Measurements from ENCODE around the gene EPHA3.

Gene EPHA3

GRCh38 chr3:89289574-89290190 lies 182.3 kb downstream of the EPHA3 start:
- no peaks in the 10 kb centered on the region for H3K36me3 ChIP-seq (ENCODE audit: insufficient read depth, low read length)
- no peaks in the 10 kb centered on the region for H3K4me1 ChIP-seq (ENCODE audit: insufficient read depth, low read length)
- no peak overlapping the region for H3K4me3 ChIP-seq (ENCODE audit: low read depth in 1 of 2, low read length in 2 of 2)
- no peak overlapping the region for H3K27ac ChIP-seq (ENCODE audit: low read depth, low read length)
- no peaks in the 10 kb centered on the region for H3K27me3 ChIP-seq (ENCODE audit: control insufficient read depth in 1 of 2, insufficient read depth in 2 of 2, low read length in 2 of 2)
- no peaks in the 10 kb centered on the region for H3K9me3 ChIP-seq (ENCODE audit: low read length)
- H3K9ac ChIP-seq (ENCODE audit: low read length): no peak overlapping the region

DNA sequence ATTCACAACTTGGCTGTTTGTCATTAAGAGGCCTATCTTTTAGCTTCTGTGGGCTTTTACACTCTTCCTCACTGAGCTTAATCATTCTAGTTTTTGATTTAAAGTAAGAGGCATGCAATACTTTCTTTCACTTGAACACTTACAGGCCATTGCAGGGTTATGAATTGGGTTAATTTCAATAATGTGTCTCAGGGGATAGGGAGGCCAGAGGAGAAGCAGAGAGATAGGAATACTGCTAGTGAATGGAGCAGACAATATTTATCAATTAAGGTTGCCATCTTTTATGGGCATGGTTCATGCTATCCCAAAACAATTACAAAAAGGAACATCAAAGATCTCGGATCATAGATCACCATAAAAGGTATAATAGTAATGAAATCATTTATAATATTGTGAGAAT lies 189.8 kb downstream of the EPHA3 start:
- no peak overlapping the region for H3K9ac ChIP-seq (ENCODE audit: low read length)
- H3K4me1 ChIP-seq (ENCODE audit: insufficient read depth, low read length): no peaks in the 10 kb centered on the region
- no peaks in the 10 kb centered on the region for H3K36me3 ChIP-seq (ENCODE audit: insufficient read depth, low read length)
- H3K4me3 ChIP-seq (ENCODE audit: low read depth in 1 of 2, low read length in 2 of 2): no peak overlapping the region
- no peaks in the 10 kb centered on the region for H3K9me3 ChIP-seq (ENCODE audit: low read length)
- H3K27ac ChIP-seq (ENCODE audit: low read depth, low read length): no peak overlapping the region
- no peaks in the 10 kb centered on the region for H3K27me3 ChIP-seq (ENCODE audit: control insufficient read depth in 1 of 2, insufficient read depth in 2 of 2, low read length in 2 of 2)

GRCh38 chr3:89300526-89300925 lies 193.1 kb downstream of the EPHA3 start:
- no peaks in the 10 kb centered on the region for H3K27me3 ChIP-seq (ENCODE audit: control insufficient read depth in 1 of 2, insufficient read depth in 2 of 2, low read length in 2 of 2)
- H3K4me3 ChIP-seq (ENCODE audit: low read depth in 1 of 2, low read length in 2 of 2): no peak overlapping the region
- H3K9me3 ChIP-seq (ENCODE audit: low read length): no peaks in the 10 kb centered on the region
- no peaks in the 10 kb centered on the region for H3K4me1 ChIP-seq (ENCODE audit: insufficient read depth, low read length)
- H3K36me3 ChIP-seq (ENCODE audit: insufficient read depth, low read length): no peaks in the 10 kb centered on the region
- H3K27ac ChIP-seq (ENCODE audit: low read depth, low read length): no peak overlapping the region
- H3K9ac ChIP-seq (ENCODE audit: low read length): no peak overlapping the region

- no peaks in the 10 kb centered on the region for H3K4me1 ChIP-seq (ENCODE audit: insufficient read depth, low read length)
- no peak overlapping the region for H3K27ac ChIP-seq (ENCODE audit: low read depth, low read length)
- H3K9ac ChIP-seq (ENCODE audit: low read length): no peak overlapping the region
- H3K4me3 ChIP-seq (ENCODE audit: low read depth in 1 of 2, low read length in 2 of 2): no peak overlapping the region
- no peaks in the 10 kb centered on the region for H3K9me3 ChIP-seq (ENCODE audit: low read length)
- H3K27me3 ChIP-seq (ENCODE audit: control insufficient read depth in 1 of 2, insufficient read depth in 2 of 2, low read length in 2 of 2): no peaks in the 10 kb centered on the region
- no peaks in the 10 kb centered on the region for H3K36me3 ChIP-seq (ENCODE audit: insufficient read depth, low read length)
Measured at GRCh38 chr3:89300981-89301380, 193.6 kb downstream of the EPHA3 start.

DNA sequence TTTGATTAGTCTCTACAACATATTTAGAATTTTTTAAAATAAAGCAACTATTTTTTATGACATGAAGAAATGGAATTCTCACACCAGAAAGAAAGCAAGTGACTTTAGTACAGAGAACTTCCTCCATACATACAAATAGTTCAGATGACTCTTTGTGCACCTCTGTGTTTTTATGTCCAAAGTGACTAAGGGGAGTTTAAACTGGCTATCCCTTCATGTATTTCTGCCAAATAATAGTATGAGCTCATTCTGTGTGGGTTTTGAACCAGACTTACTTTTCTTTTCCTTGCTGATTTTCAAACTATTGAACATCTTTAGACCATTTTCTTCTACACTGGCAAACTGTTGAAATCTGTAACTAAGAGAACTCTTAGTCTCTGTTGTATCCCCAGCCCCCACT lies 196.3 kb downstream of the EPHA3 start:
- Histone ChIP-seq H3K9ac (ENCODE audit: low read length) (no peak overlapping the region), H3K27me3 (ENCODE audit: control insufficient read depth in 1 of 2, insufficient read depth in 2 of 2, low read length in 2 of 2) (no peaks in the 10 kb centered on the region), H3K9me3 (ENCODE audit: low read length) (no peaks in the 10 kb centered on the region), H3K36me3 (ENCODE audit: insufficient read depth, low read length) (no peaks in the 10 kb centered on the region), H3K4me1 (ENCODE audit: insufficient read depth, low read length) (no peaks in the 10 kb centered on the region), H3K27ac (ENCODE audit: low read depth, low read length) (no peak overlapping the region), H3K4me3 (ENCODE audit: low read depth in 1 of 2, low read length in 2 of 2) (no peak overlapping the region)

- H3K27ac ChIP-seq (ENCODE audit: low read depth, low read length): no peak overlapping the region
- H3K4me1 ChIP-seq (ENCODE audit: insufficient read depth, low read length): peaks cover 3% of the 10 kb centered on the region
- H3K9me3 ChIP-seq (ENCODE audit: low read length): no peaks in the 10 kb centered on the region
- H3K27me3 ChIP-seq (ENCODE audit: control insufficient read depth in 1 of 2, insufficient read depth in 2 of 2, low read length in 2 of 2): no peaks in the 10 kb centered on the region
- H3K36me3 ChIP-seq (ENCODE audit: insufficient read depth, low read length): no peaks in the 10 kb centered on the region
- no peak overlapping the region for H3K9ac ChIP-seq (ENCODE audit: low read length)
- H3K4me3 ChIP-seq (ENCODE audit: low read depth in 1 of 2, low read length in 2 of 2): no peak overlapping the region
Measured at GRCh38 chr3:89306540-89306939, 199.1 kb downstream of the EPHA3 start.

DNA sequence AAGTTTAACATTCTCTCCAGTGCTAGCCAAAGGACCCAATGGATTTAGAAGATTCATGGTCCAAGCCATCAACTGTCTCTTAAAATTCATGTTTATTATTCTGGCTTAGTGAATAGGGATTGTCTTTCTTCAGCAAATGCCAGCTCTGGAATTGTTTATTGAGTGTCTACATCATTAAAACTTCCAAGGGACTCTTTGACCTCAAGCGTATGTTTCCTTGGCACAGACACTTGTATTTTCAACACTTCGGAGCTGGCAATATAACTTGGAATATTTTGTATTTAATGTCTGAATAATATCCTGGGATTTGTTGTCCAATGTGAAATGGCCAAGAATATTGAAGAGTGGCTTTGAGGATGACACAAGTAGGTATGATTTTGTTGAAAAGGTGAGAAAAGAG lies 204.2 kb downstream of the EPHA3 start:
- no peaks in the 10 kb centered on the region for H3K36me3 ChIP-seq (ENCODE audit: insufficient read depth, low read length)
- peaks cover 5% of the 10 kb centered on the region for H3K4me1 ChIP-seq (ENCODE audit: insufficient read depth, low read length)
- no peaks in the 10 kb centered on the region for H3K9me3 ChIP-seq (ENCODE audit: low read length)
- no peak overlapping the region for H3K27ac ChIP-seq (ENCODE audit: low read depth, low read length)
- H3K27me3 ChIP-seq (ENCODE audit: control insufficient read depth in 1 of 2, insufficient read depth in 2 of 2, low read length in 2 of 2): no peaks in the 10 kb centered on the region
- no peak overlapping the region for H3K9ac ChIP-seq (ENCODE audit: low read length)
- H3K4me3 ChIP-seq (ENCODE audit: low read depth in 1 of 2, low read length in 2 of 2): no peak overlapping the region

GRCh38 chr3:89312141-89312540 lies 204.7 kb downstream of the EPHA3 start:
- no peaks in the 10 kb centered on the region for H3K9me3 ChIP-seq (ENCODE audit: low read length)
- H3K4me1 ChIP-seq (ENCODE audit: insufficient read depth, low read length): peaks cover 5% of the 10 kb centered on the region
- H3K4me3 ChIP-seq (ENCODE audit: low read depth in 1 of 2, low read length in 2 of 2): no peak overlapping the region
- H3K36me3 ChIP-seq (ENCODE audit: insufficient read depth, low read length): no peaks in the 10 kb centered on the region
- no peaks in the 10 kb centered on the region for H3K27me3 ChIP-seq (ENCODE audit: control insufficient read depth in 1 of 2, insufficient read depth in 2 of 2, low read length in 2 of 2)
- H3K27ac ChIP-seq (ENCODE audit: low read depth, low read length): no peak overlapping the region
- no peak overlapping the region for H3K9ac ChIP-seq (ENCODE audit: low read length)

DNA sequence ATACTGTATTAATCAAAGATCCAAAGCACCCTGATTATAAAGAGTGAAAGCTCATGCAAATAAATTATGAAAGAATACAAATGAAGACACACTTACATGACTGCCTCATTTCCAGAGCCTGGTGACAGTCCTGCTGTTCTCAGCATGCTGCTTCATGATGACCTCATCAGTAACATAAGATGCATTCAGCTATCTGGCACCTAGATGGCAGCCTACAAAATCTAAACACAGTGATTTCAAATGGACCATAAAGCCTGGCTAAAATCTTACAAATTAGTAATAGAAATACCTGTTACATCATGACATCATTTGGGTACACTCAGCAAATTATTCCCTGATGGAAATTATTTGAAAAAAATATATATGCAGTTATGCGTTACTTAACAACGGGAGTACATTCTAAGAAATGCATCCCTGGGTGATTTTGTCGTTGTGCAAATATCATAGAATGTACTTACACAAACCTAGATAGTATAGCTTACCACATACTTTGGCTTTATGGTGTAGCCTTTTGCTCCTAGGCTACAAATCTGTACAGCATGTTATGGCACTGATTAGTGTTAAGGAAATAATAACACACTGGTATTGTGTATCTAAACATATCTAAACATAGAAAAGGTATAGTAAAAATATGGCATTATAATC lies 207.2 kb downstream of the EPHA3 start:
- Histone ChIP-seq H3K4me3 (ENCODE audit: low read depth in 1 of 2, low read length in 2 of 2) (no peak overlapping the region), H3K27me3 (ENCODE audit: control insufficient read depth in 1 of 2, insufficient read depth in 2 of 2, low read length in 2 of 2) (no peaks in the 10 kb centered on the region), H3K9ac (ENCODE audit: low read length) (no peak overlapping the region), H3K4me1 (ENCODE audit: insufficient read depth, low read length) (peaks cover 5% of the 10 kb centered on the region), H3K36me3 (ENCODE audit: insufficient read depth, low read length) (no peaks in the 10 kb centered on the region), H3K9me3 (ENCODE audit: low read length) (no peaks in the 10 kb centered on the region), H3K27ac (ENCODE audit: low read depth, low read length) (no peak overlapping the region)

GRCh38 chr3:89315750-89316470 lies 208.5 kb downstream of the EPHA3 start:
- H3K36me3 ChIP-seq (ENCODE audit: insufficient read depth, low read length): no peaks in the 10 kb centered on the region
- H3K9me3 ChIP-seq (ENCODE audit: low read length): no peaks in the 10 kb centered on the region
- H3K9ac ChIP-seq (ENCODE audit: low read length): no peak overlapping the region
- peaks cover 5% of the 10 kb centered on the region for H3K4me1 ChIP-seq (ENCODE audit: insufficient read depth, low read length)
- no peaks in the 10 kb centered on the region for H3K27me3 ChIP-seq (ENCODE audit: control insufficient read depth in 1 of 2, insufficient read depth in 2 of 2, low read length in 2 of 2)
- H3K27ac ChIP-seq (ENCODE audit: low read depth, low read length): no peak overlapping the region
- H3K4me3 ChIP-seq (ENCODE audit: low read depth in 1 of 2, low read length in 2 of 2): no peak overlapping the region

GRCh38 chr3:89320186-89320585 lies 212.8 kb downstream of the EPHA3 start:
- Histone ChIP-seq H3K36me3 (ENCODE audit: insufficient read depth, low read length) (no peaks in the 10 kb centered on the region), H3K9me3 (ENCODE audit: low read length) (no peaks in the 10 kb centered on the region), H3K4me3 (ENCODE audit: low read depth in 1 of 2, low read length in 2 of 2) (no peak overlapping the region), H3K9ac (ENCODE audit: low read length) (no peak overlapping the region), H3K27me3 (ENCODE audit: control insufficient read depth in 1 of 2, insufficient read depth in 2 of 2, low read length in 2 of 2) (no peaks in the 10 kb centered on the region), H3K27ac (ENCODE audit: low read depth, low read length) (no peak overlapping the region), H3K4me1 (ENCODE audit: insufficient read depth, low read length) (no peaks in the 10 kb centered on the region)

Measured in muscle layer of colon (tissue), 2 donors.